WERI-Rb-1 (cell line): ENCODE data around the gene HHATL.

ENCODE experiments used
- DNase-seq: peaks from one replicate; pipeline ENCODE4 v3.0.0-alpha.2; 2020
- H3K27ac ChIP-seq: fragments of 250-450 bp; sonication (Bioruptor Pico); 2 replicates; pipeline ENCODE4 v1.5.1; 2020; ENCODE audit warnings: mild to moderate bottlenecking, moderate library complexity
- H3K27me3 ChIP-seq: fragments of 250-450 bp; sonication (Bioruptor Pico); 2 replicates; pipeline ENCODE4 v1.5.1; 2021; ENCODE audit warnings: mild to moderate bottlenecking, low read depth, moderate library complexity; ENCODE audit not compliant: insufficient read depth, severe bottlenecking
- H3K36me3 ChIP-seq: fragments of 250-450 bp; sonication (Bioruptor Pico); 2 replicates; pipeline ENCODE4 v1.5.1; 2020; ENCODE audit warnings: mild to moderate bottlenecking, moderate library complexity
- H3K4me3 ChIP-seq: 2 replicates; pipeline ENCODE4 v1.5.1; 2011; ENCODE audit warnings: low read depth, mild to moderate bottlenecking, control low read depth, low read length
- H3K9me3 ChIP-seq: fragments of 250-450 bp; sonication (Bioruptor Pico); 2 replicates; pipeline ENCODE4 v1.5.1; 2021; ENCODE audit warnings: mild to moderate bottlenecking, moderate library complexity; ENCODE audit not compliant: severe bottlenecking
- TF ChIP-seq, protein P1 (sequence below): IDR thresholded peaks from 2 replicates; pipeline ENCODE4 v1.5.1; 2011; ENCODE audit warnings: low read depth, mild to moderate bottlenecking, control low read depth, inconsistent platforms, low read length

HHATL gene

DNA sequence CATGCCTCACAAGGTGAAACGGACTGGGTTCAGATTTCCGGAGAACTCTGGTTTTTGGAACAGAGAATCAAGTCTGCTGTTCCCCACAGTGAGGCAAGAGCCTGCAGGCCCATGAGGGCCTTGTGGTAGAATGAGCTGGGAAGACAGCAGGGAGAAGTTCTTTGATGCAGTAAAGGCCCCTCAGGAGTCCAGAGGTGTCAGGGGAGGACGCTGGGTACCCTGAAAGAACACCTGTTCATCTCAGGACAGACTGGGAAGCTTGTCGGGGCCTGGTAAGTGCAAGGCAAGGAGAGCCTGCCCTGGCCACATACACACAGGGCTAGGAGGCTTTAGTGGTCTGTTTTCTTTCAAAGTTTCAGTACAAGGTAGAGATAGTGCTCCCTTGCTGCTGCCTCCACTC lies 52.8 kb downstream of the HHATL start:
- no peaks in the 10 kb centered on the region for H3K9me3 ChIP-seq
- no peak overlapping the region for H3K27ac ChIP-seq
- H3K27me3 ChIP-seq = no peaks in the 10 kb centered on the region
- DNase-seq = no peak
- TF ChIP-seq, protein P1, sequence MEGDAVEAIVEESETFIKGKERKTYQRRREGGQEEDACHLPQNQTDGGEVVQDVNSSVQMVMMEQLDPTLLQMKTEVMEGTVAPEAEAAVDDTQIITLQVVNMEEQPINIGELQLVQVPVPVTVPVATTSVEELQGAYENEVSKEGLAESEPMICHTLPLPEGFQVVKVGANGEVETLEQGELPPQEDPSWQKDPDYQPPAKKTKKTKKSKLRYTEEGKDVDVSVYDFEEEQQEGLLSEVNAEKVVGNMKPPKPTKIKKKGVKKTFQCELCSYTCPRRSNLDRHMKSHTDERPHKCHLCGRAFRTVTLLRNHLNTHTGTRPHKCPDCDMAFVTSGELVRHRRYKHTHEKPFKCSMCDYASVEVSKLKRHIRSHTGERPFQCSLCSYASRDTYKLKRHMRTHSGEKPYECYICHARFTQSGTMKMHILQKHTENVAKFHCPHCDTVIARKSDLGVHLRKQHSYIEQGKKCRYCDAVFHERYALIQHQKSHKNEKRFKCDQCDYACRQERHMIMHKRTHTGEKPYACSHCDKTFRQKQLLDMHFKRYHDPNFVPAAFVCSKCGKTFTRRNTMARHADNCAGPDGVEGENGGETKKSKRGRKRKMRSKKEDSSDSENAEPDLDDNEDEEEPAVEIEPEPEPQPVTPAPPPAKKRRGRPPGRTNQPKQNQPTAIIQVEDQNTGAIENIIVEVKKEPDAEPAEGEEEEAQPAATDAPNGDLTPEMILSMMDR = no peak
- no peak overlapping the region for H3K4me3 ChIP-seq
- peaks cover 28% of the 10 kb centered on the region for H3K36me3 ChIP-seq

DNA sequence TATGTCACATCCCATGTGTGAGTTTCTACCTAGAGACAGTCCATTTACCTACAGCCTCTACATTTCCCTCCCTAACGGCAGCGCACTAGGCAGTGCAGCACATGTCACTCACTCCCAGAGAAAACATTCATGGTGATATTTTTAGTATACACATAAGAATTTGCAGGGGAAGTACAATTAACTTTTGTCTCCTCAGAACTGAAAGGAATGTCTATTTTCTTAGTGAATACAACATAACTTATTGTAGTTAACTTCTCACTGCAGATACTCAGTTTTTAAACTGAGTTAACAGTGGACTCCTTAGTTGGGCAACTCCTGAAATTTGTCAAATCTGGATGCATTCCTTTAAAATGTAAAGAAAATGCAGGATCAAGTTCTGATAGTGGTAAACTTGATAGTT lies 53.6 kb downstream of the HHATL start:
- Histone ChIP-seq H3K27ac (no peak overlapping the region), H3K27me3 (no peaks in the 10 kb centered on the region), H3K4me3 (no peak overlapping the region), H3K36me3 (peaks cover 36% of the 10 kb centered on the region), H3K9me3 (no peaks in the 10 kb centered on the region)
- TF ChIP-seq, protein P1 = no peak
- no peak for DNase-seq

DNA sequence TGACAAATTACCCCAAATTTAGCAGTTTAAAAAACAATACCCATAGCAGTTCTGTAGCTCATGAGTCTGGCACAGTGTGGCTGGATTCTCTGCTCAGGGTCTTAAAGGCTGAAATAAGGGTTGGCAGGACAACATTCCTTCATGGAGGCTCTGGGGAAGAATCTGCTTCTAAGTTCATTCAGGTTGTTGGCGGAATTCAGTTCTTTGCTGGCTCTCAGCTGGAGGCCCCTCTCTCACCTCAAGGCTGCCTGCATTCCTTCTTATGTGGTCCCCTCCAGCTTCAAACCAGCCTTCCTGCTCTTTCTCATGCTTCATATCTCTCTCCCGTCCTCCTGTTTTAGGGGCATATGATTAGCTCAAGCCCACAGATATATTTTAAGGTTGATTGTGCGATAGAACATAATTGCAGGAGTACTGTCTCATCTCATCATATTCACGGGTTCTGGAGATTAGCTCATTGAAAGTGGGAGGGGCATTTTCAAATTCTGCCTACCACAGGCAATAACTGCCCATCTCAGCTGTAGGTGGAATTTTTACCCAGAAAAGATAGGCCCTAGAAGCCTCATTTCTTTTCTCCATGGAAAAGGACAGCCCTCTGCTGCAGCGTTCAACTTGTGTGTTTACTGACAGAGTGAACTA lies 54.7 kb downstream of the HHATL start:
- TF ChIP-seq, protein P1 = no peak
- DNase-seq = no peak
- Histone ChIP-seq H3K27me3 (no peaks in the 10 kb centered on the region), H3K36me3 (peaks cover 46% of the 10 kb centered on the region), H3K4me3 (no peak overlapping the region), H3K27ac (no peak overlapping the region), H3K9me3 (no peaks in the 10 kb centered on the region)
